Measurements from ENCODE around the gene MMP17.

- TF ChIP-seq CTCF (conservative IDR thresholded peaks at IDR 0.05 in 1 of 2, IDR thresholded peaks at IDR 0.05 in 1 of 2; ENCODE audit: low read depth in 1 of 2, low read length in 2 of 2) (no peak), EZH2 (IDR thresholded peaks at IDR 0.05; ENCODE audit: low read length, missing control alignments) (no peak)
These were observed 5.2 kb downstream of the MMP17 start for GRCh38 chr12:131833288-131833895.

Measured in fibroblast of lung (primary cell).